Measurements from ENCODE around the gene NLRC5. TPM values are rescaled to one million over a fixed set of nuclear protein-coding genes. Genes with fewer than 3 reads are reported as not detected.

The NLRC5 gene
- polyA plus RNA-seq, 5 donors: 8.2 to 13.9 (median 10.7) TPM

DNA sequence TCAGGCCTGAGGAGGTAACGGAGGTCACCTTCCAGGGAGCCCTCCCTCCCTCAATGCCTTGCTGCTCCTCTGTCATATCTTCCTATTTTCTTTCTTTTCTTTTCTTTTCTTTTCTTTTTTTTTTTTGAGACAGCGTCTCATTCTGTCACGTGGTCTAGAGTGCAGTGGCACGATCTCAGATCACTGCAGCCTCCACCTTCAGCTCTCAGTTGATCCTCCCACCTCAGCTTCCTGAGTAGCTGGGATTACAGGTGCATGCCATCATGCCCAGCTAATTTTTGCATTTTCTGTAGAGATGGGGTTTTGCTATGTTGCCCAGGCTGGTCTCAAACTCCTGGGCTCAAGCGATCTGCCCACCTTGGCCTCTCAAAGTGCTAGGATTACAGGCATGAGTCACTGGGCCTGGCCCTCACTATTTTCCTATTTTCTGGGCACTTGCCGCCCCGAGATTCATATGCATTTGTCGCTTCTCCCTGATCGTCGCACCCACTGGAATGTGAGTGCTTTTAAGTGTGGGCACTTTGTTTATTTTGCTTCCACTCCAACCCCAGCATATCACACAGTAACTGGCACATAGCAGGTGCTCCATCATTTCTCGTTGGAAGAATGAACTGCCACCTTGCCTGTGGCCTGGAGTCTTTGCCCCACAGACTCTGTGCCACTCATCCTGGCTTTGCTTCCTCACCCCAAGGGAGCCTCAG, 134.8 kb downstream of the NLRC5 start:
- DNase-seq: no peak

DNA sequence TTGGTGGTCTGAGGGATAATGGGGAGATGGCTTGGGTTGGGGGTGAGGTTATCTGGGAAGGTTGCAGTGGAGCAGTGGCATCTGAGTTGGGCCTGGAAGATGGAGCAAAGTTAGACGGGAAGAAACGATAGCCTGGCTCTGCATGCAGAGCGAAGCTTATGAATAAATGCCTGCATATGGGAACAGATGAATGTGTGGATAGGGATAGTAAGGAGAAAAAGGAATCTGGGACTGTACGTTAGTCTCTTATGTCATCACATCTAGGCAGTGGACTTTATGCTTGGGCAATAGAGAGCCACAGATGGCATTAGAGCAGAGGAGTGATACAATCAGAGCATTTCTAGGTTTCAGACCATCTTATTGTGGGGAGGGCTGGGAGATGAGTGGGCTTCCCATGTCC, 136.0 kb downstream of the NLRC5 start:
- no peak for DNase-seq

DNA sequence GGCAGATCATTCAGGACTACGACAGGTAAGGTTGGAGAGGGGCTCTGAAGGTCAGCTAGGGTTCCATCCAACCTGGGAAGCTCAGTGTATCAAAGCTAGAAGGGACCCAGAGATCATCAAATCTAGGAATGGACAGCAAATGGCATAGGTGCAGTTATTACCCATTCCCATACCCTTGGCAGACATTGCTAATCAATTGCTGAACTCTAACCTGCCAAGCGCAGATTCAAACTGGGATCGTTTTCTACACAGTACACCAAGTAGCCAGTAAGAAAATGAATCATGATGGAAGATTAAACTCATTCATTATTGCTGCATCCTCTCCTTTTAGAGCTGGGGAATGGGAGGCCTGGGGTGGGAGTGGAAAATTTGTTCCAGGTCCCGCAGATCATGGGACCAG, 136.6 kb downstream of the NLRC5 start:
- DNase-seq: no peak

DNA sequence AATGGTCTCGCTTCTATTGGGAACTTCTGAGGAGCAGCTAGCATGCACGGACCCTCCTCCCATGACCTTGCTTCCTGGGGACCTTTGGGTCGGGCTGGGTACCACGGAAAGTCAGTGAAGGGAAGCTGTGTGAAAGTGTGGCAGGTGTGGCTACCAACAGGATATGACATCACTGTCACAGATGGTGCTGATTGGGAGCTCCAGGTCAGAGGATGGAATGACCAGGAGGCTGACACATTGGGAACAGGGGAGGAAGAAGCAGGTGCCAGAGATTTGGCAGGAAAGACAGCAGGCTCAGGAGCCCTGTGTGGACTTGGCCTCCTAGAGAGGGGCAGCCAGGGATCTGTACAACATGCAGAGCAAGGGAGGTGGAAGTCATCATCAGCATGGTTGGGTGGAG, 137.1 kb downstream of the NLRC5 start:
- DNase-seq: no peak

DNA sequence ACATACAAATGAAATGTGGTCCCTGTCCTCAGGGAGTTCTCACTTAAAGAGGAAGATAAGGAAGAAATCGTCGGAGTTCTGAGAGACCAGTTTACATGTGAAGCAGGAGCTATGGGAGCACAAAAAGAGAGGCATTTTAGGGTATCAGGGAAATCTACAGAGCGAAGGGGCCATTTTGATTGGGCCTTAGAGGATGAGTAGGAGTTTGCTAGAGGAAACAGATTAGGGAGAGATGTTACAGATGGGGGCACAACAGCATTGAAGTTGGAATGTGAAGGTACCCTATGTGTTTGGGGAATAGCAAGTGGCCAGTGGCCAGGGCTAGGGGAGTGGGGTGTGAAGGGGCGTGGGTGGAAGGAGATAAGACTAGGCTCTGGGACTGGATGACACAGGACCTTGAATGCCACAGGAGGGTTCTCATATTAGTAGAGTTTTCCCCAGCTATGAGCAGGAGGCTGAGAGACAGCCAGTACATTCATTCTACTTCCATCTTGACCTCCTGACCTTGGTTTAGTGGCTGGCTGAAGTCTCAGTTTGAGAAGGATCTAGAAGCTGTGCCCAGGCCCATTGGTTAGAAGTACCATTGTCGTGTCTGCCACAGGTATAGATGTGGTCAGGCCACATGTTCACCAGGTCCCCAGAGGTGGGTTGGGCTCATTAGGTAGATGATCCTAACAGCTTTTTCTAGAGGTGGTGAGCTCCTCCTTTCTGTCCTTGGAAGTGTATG, 137.8 kb downstream of the NLRC5 start:
- DNase-seq: no peak

DNA sequence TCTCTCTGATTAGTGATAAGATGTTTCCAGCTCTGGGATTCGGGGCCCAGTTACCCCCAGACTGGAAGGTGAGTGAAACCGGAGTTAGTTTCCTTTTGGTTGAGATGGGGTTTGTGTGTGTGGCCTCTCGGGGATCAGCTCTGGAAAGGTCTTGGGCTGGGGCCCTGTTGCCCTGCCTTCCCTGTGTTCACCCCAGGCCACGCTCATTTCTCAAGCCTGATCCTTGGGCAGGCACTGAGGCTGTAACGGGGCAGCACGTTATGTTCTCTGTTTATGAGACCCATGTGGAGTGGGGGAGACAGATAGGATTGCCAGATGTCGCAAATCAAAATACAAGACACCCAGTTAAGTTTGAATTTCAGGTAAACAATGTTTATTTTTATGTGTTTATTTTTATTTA, 138.5 kb downstream of the NLRC5 start:
- no peak for DNase-seq

DNA sequence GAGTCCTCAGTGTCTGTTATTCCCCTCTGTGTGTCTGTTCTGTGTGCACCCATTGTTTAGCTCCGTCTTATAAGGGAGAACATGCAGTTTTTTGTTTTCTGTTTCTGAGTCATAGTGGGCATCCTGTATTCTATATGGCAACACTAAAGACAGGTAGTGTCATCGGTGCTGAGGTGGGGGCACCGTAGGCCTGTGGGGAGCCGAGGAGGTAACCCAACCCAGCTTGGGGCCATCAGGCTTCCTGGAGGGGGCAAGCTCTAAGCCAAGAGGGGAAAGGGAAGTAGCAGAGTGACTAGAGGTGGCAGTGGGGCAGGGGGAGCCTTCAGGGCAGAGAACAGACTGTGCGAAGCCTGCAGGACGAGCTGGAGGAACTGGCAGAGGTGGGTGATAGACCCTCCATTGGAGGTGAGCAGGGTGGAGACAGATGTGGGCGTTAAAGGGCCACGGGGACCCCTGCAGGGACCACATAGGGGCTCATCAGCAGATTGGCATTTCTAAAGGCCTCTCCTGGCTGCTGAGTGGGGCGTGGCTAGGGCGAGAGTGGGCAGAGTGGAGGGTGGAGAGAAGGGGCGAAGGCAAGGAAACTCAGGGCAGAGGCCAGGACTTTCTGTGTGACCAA, 139.5 kb downstream of the NLRC5 start:
- no peak for DNase-seq

DNA sequence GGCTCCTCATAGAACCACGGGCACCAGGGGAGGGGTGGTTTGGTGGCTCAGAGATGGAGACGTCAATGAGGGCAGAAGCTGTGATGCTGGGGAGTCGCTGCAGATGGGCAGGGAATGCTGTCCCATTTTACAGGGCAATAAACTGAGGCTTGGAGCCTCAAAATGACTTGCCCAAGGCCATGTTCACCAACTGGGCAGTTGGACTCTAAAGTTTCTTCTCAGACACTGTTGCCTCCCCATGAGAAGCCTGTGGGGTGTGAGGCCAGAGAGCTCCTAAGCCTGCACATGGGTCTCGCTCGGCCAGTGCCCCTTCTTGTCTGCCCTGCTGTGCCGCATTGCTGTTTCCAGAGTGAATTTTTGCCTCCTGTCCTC, 141.6 kb downstream of the NLRC5 start:
- no peak for DNase-seq

DNA sequence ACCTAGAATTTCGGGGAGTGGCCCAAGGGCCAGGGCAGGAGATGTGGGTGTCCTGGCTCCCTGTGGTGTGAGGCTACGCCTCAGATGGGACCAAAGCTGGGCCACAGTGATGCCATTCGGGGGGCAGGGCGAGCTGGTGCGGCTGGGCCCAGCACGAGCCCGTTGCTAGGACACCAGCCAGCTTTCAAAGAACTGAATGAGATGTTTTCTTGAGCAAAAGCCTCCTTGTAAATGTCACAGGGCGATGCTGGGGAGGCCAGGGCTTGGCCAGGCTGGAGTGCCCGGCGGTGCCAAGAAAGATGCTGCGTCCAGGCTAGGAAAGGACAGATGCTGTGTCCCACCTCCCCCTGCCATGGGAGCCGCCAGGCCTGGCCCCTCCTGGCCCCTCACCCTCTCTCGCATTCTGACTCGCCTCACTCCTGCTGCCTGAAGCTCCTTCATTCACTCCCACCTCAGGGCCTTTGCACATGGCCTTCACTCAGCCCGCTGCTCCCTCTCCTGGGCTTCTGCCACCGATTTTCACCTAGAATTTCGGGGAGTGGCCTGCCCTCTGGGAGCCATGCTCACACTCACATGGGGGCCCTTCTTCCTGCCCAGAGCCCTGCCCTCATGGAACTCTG, 142.1 kb downstream of the NLRC5 start:
- DNase-seq: no peak

DNA sequence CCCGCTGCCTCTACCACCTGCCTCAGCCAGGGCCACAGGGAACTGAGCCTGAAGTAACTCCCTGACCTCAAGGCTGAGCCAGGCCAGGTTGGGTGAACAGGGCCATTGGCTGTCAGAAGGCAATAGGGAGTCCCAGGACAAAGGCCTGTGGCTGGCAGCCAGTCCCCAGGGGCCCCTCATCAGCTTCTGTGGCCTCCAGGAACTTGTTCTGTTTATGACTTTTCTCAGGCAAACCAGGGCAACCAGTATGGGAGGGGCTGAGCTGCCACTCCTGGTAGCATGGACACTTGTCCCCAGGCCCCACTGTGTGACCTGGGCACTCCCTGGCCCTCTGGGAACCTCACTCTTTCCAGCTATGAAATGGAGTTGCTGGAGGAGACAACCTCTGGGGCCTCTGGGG, 143.1 kb downstream of the NLRC5 start:
- DNase-seq: no peak

DNA sequence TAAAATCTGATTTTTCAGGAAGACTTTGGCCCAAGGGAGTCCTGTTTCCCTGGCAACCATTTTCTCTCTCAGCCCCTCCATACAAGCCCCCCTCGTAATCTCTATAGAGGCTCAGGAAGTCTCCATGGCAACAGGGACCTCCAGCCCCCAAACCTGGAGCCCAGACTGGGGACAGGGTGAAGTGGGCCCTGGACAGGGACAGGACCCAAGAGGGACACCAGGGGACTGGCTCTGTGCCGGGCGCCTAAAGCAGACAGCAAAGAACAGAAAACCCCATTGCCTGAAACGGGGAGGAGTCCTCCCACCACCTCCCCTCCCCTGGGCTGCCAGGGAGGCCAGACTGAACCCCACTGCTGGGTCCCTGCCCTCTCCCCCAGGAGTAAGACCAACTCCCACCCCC, 143.7 kb downstream of the NLRC5 start:
- DNase-seq: no peak

Other genes starting within 250 kb of the NLRC5 start
- under 1 TPM; 0.05 to 0.34 (median 0.08) TPM for gene SLC12A3, start 124.3 kb upstream of the NLRC5 start, polyA plus RNA-seq (ENCODE audit: insufficient read depth in 1 of 5, insufficient read length in 5 of 5, low replicate concordance in 1 of 5)
- gene HERPUD1, start 57.4 kb upstream of the NLRC5 start, polyA plus RNA-seq (ENCODE audit: insufficient read depth in 1 of 5, insufficient read length in 5 of 5, low replicate concordance in 1 of 5): 100 to 1,000 TPM in 3 of 5 donors, 10 to 100 TPM in 2; 95.7 to 124 (median 104) TPM
- 10 to 100 TPM; 11.3 to 14.7 (median 12.6) TPM for gene CETP, start 27.6 kb upstream of the NLRC5 start, polyA plus RNA-seq (ENCODE audit: insufficient read depth in 1 of 5, insufficient read length in 5 of 5, low replicate concordance in 1 of 5)
- gene CPNE2, start 103.0 kb downstream of the NLRC5 start, polyA plus RNA-seq (ENCODE audit: insufficient read depth in 1 of 5, insufficient read length in 5 of 5, low replicate concordance in 1 of 5): 10 to 100 TPM; 57.6 to 78.2 (median 70.1) TPM
- gene PSME3IP1, start 196.5 kb downstream of the NLRC5 start, polyA plus RNA-seq (ENCODE audit: insufficient read depth in 1 of 5, insufficient read length in 5 of 5, low replicate concordance in 1 of 5): 100 to 1,000 TPM in 4 of 5 donors, 10 to 100 TPM in 1; 94.0 to 123 (median 115) TPM
- gene RSPRY1, start 196.8 kb downstream of the NLRC5 start, polyA plus RNA-seq (ENCODE audit: insufficient read depth in 1 of 5, insufficient read length in 5 of 5, low replicate concordance in 1 of 5): 10 to 100 TPM; 31.4 to 50.8 (median 41.4) TPM